Measurements from ENCODE around the gene GREB1.

GREB1 gene

GRCh38 chr2:11616097-11616687 lies 82.3 kb downstream of the GREB1 start:
- no peak for DNase-seq

GRCh38 chr2:11616851-11617415 lies 83.1 kb downstream of the GREB1 start:
- no peak for DNase-seq

GRCh38 chr2:11617527-11617926 lies 83.7 kb downstream of the GREB1 start:
- no peak for DNase-seq

GRCh38 chr2:11617984-11618707 lies 84.3 kb downstream of the GREB1 start:
- no peak for DNase-seq

- no peak for DNase-seq
Observed at GRCh38 chr2:11618708-11619062, 84.8 kb downstream of the GREB1 start.

GRCh38 chr2:11621410-11621809 lies 87.6 kb downstream of the GREB1 start:
- DNase-seq: no peak

- no peak for DNase-seq
Observed at GRCh38 chr2:11622611-11623010, 88.8 kb downstream of the GREB1 start.

- DNase-seq: no peak
Observed at GRCh38 chr2:11624893-11625292, 91.0 kb downstream of the GREB1 start.

GRCh38 chr2:11625671-11626070 lies 91.8 kb downstream of the GREB1 start:
- no peak for DNase-seq

GRCh38 chr2:11628675-11629074 lies 94.8 kb downstream of the GREB1 start:
- no peak for DNase-seq

- no peak for DNase-seq
Observed at GRCh38 chr2:11629215-11629614, 95.4 kb downstream of the GREB1 start.

- no peak for DNase-seq
Observed at GRCh38 chr2:11629851-11630250, 96.0 kb downstream of the GREB1 start.

GRCh38 chr2:11630855-11631254 lies 97.0 kb downstream of the GREB1 start:
- DNase-seq: no peak

- no peak for DNase-seq
Observed at GRCh38 chr2:11631462-11631861, 97.6 kb downstream of the GREB1 start.

GRCh38 chr2:11633923-11634478 lies 100.2 kb downstream of the GREB1 start:
- DNase-seq: no peak

GRCh38 chr2:11634584-11634983 lies 100.7 kb downstream of the GREB1 start:
- no peak for DNase-seq

GRCh38 chr2:11635141-11635540 lies 101.3 kb downstream of the GREB1 start:
- DNase-seq: no peak

GRCh38 chr2:11636593-11637295 lies 102.9 kb downstream of the GREB1 start:
- DNase-seq: no peak

- DNase-seq: no peak
Observed at GRCh38 chr2:11637546-11637945, 103.7 kb downstream of the GREB1 start.

- no peak for DNase-seq
Observed at GRCh38 chr2:11639503-11639902, 105.7 kb downstream of the GREB1 start.

GRCh38 chr2:11640132-11640531 lies 106.3 kb downstream of the GREB1 start:
- no peak for DNase-seq

GRCh38 chr2:11642972-11643371 lies 109.1 kb downstream of the GREB1 start:
- no peak for DNase-seq

- DNase-seq: no peak
Observed at GRCh38 chr2:11644293-11644692, 110.4 kb downstream of the GREB1 start.

GRCh38 chr2:11646530-11646929 lies 112.7 kb downstream of the GREB1 start:
- no peak for DNase-seq
